Thoracic aorta (tissue), 2 donors: ENCODE results near the gene SH2B3. TPM values are rescaled to one million over a fixed set of nuclear protein-coding genes. Genes with fewer than 3 reads are reported as not detected.

ENCODE experiments used
- ATAC-seq: fragments of 150-250 bp; one replicate; pipeline ENCODE4 v1.8.0; 2017; ENCODE audit warnings: low read depth; ENCODE audit not compliant: insufficient number of reproducible peaks, low FRiP score
- DNase-seq: peaks from one replicate; pipeline ENCODE4 v3.0.0-alpha.2; 2020; ENCODE audit warnings: low spot score
- H3K27ac ChIP-seq, 2 donors: fragments of 200-600 bp; sonication (generic); 1 replicate in 1 of 2; 2 replicates in 1 of 2; pipeline ENCODE4 v1.5.1; 2016; ENCODE audit warnings: mild to moderate bottlenecking in 2 of 2, moderate library complexity in 2 of 2
- H3K27me3 ChIP-seq: fragments of 200-600 bp; sonication (generic); replicated peaks from 2 replicates; pipeline ENCODE4 v1.6.0; 2016; ENCODE audit warnings: mild to moderate bottlenecking; ENCODE audit not compliant: insufficient read depth
- H3K36me3 ChIP-seq: fragments of 200-600 bp; sonication (generic); one replicate; pipeline ENCODE4 v1.5.1; 2016
- H3K4me1 ChIP-seq, 2 donors: fragments of 200-600 bp; sonication (generic); 1 replicate in 1 of 2; 2 replicates in 1 of 2; pipeline versions ENCODE4 v1.5.1 to v1.6.0; 2016; ENCODE audit warnings: low read depth in 2 of 2, mild to moderate bottlenecking in 1 of 2; ENCODE audit not compliant: control insufficient read depth in 1 of 2
- H3K4me3 ChIP-seq: fragments of 200-600 bp; sonication (generic); 2 replicates; pipeline ENCODE4 v1.5.1; 2016; ENCODE audit warnings: mild to moderate bottlenecking
- H3K9me3 ChIP-seq: fragments of 200-600 bp; sonication (generic); 2 replicates; pipeline ENCODE4 v1.5.1; 2016
- CTCF ChIP-seq: fragments of 200-600 bp; sonication (generic); IDR thresholded peaks from one replicate; pipeline ENCODE4 v1.5.1; 2019; ENCODE audit warnings: antibody characterized with exemption
- total RNA-seq, 2 donors: library from RNA; depleted of rRNA; stranded (reverse); fragments of >200 nt; gene quantifications; one replicate each; pipeline versions ENCODE4 v1.1.0 to v1.2.3, GENCODE V29; 2016

SH2B3 gene
- total RNA-seq, 2 donors from 2014 or later, result 48.6 to 117 TPM

GRCh38 chr12:111428728-111429175 is 23.0 kb downstream of the SH2B3 start:
- no peak for TF ChIP-seq CTCF
- Histone ChIP-seq H3K27ac (no peak overlapping the region), H3K4me3 (no peak overlapping the region), H3K36me3 (no peaks in the 10 kb centered on the region), H3K9me3 (no peaks in the 10 kb centered on the region), H3K4me1 (peaks cover 47 to 63% of the 10 kb centered on the region in 2 donors), H3K27me3 (no peaks in the 10 kb centered on the region)
- ATAC-seq (no peak), DNase-seq (no peak)

DNA sequence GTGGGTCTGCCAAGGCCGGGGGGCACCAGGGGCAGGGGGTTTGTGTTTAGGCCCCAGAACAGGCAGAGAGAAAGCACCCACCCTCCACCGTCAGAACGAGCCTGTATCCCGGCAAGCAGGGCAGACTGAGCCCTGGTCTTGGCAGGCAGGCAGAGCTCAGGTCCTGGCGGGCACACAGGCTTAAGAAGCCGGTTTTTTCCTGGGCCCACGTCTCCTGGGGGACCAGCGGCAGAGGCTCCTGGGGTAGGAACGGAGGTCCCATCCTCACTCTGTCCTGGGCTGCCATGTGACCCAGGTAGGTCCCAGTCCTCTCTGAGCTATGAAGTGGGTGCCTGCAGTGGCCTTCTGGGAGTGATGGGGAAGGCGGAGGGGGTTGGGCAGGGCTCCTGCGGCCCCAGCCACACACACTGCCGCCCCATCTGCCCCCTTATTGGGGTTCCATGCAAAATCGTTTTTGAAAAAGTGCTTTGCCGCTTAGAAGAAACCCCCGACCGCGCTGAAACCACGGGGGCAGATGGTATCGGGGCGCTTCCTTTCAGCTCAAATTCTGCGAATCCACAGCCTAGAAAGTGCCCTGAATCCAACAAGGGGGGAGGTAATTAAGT is 24.2 kb downstream of the SH2B3 start:
- Histone ChIP-seq H3K4me1 (peaks cover 58 to 74% of the 10 kb centered on the region in 2 donors), H3K27ac (peak overlapping the region in 1 of 2 donors; percentile 49), H3K4me3 (peak overlapping the region; percentile 26), H3K36me3 (no peaks in the 10 kb centered on the region), H3K9me3 (no peaks in the 10 kb centered on the region), H3K27me3 (no peaks in the 10 kb centered on the region)
- no peak for TF ChIP-seq CTCF
- no peak for DNase-seq
- ATAC-seq, result no peak

DNA sequence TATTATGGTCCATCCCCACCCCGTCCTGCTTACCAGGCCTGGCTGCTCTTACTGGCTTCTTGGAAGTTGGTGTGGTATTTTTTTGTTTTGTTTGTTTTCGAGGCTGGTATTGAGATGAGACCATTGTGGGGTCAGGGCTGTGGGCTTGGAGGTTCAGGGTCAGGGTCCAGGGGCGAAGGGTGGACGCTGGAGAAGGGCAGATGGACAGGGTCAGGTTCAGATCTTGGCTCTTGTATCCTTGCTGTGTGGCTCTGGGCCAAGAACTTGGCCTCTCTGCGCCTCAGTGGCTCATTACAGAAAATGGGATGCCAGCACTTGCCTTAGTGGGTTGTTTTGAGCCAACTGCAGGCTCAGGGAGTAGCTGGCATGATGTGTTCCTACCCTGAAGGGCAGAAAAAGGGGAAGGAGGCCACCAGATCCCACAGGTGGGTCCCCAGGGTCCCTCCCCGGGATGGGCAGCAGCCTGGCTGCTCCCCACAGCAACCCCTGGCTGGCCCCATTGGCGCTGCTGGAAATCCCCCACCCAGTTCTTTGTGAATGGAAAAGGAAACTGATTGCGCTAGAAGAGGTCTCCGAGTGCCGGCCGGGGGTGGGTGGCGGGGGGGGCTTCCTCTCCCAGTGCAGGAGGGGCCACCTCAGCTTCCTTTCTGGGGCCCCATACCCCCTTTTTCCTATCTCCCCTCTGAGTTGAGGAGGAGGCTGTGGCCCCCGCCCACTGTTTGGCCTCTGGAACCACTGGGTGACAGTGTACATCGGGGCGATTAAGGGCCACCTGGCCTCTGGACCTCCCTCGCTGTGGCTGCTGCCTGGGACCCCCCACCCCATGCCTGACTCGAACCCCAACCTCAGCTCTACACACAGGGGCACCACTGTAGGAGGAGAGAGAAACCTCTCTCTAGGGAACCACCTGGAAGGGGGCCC is 25.0 kb downstream of the SH2B3 start:
- Histone ChIP-seq H3K27ac (peak overlapping the region in 1 of 2 donors; percentile 49), H3K4me3 (peak overlapping the region; percentile 33)
- ATAC-seq, result no peak

GRCh38 chr12:111431772-111432171 is 26.0 kb downstream of the SH2B3 start:
- peaks cover 68 to 76% of the 10 kb centered on the region in 2 donors for H3K4me1 ChIP-seq
- H3K9me3 ChIP-seq, result no peaks in the 10 kb centered on the region
- no peak overlapping the region for H3K4me3 ChIP-seq
- no peaks in the 10 kb centered on the region for H3K27me3 ChIP-seq
- DNase-seq, result no peak
- no peaks in the 10 kb centered on the region for H3K36me3 ChIP-seq
- no peak for ATAC-seq
- no peak for TF ChIP-seq CTCF
- no peak overlapping the region for H3K27ac ChIP-seq

More for the DNA sequence above, 25.0 kb downstream of the SH2B3 start:
- no peaks in the 10 kb centered on the region for H3K36me3 ChIP-seq
- H3K9me3 ChIP-seq, result no peaks in the 10 kb centered on the region
- DNase-seq, result no peak
- no peaks in the 10 kb centered on the region for H3K27me3 ChIP-seq
- peaks cover 66 to 77% of the 10 kb centered on the region in 2 donors for H3K4me1 ChIP-seq
- no peak for TF ChIP-seq CTCF

- Histone ChIP-seq H3K4me1 (peaks cover 72 to 79% of the 10 kb centered on the region in 2 donors), H3K9me3 (no peaks in the 10 kb centered on the region), H3K27me3 (no peaks in the 10 kb centered on the region), H3K27ac (peak overlapping the region; percentile 28 to 57), H3K36me3 (no peaks in the 10 kb centered on the region), H3K4me3 (peak overlapping the region; percentile 55)
- DNase-seq (no peak), ATAC-seq (no peak)
- TF ChIP-seq CTCF, result no peak
Measured at GRCh38 chr12:111434049-111434448, 28.3 kb downstream of the SH2B3 start.
